Uterus (tissue), 4 donors: ENCODE measurements around the gene MYH11. TPM values are rescaled to one million over a fixed set of nuclear protein-coding genes. Genes with fewer than 3 reads are reported as not detected.
A peak's percentile ranks its signal among the peaks of the same experiment; 100 is the strongest.
"Not testable (repeated sequence)": the region's sequence is repeated elsewhere in the genome, so short reads cannot be mapped to it uniquely, and the experiment has no call there.

ENCODE experiments used
- DNase-seq, 2 donors: peaks; one replicate each; pipeline ENCODE4 v3.0.0-alpha.2; 2019 to 2020
- H3K27ac ChIP-seq, 2 donors: fragments of 200-600 bp; sonication (generic); 1 replicate in 1 of 2; 2 replicates in 1 of 2; pipeline ENCODE4 v1.5.1; 2016 to 2018
- H3K27me3 ChIP-seq, 2 donors: fragments of 200-600 bp; sonication (generic); one replicate each; pipeline ENCODE4 v1.5.1; 2018 to 2019; ENCODE audit warnings: control low read depth in 1 of 2
- H3K36me3 ChIP-seq, 2 donors: fragments of 200-600 bp; sonication (generic); one replicate each; pipeline ENCODE4 v1.5.1; 2019; ENCODE audit warnings: control low read depth in 1 of 2
- H3K4me1 ChIP-seq, 2 donors: fragments of 200-600 bp; sonication (generic); one replicate each; pipeline ENCODE4 v1.5.1; 2018 to 2019; ENCODE audit warnings: control low read depth in 1 of 2
- H3K4me3 ChIP-seq, 2 donors: fragments of 200-600 bp; sonication (generic); 1 replicate in 1 of 2; 2 replicates in 1 of 2; pipeline ENCODE4 v1.5.1; 2018 to 2019; ENCODE audit warnings: mild to moderate bottlenecking in 1 of 2
- H3K9me3 ChIP-seq, 2 donors: fragments of 200-600 bp; sonication (generic); one replicate each; pipeline ENCODE4 v1.5.1; 2019; ENCODE audit warnings: control low read depth in 1 of 2
- POLR2A ChIP-seq, 2 donors: fragments of 450-650 bp; IDR thresholded peaks; one replicate each; pipeline ENCODE4 v1.6.1; 2016; ENCODE audit warnings: antibody characterized with exemption in 2 of 2, mild to moderate bottlenecking in 1 of 2, moderate library complexity in 1 of 2
- intact Hi-C: fragments of 100-400 bp; cut with DNase I; formaldehyde crosslinking; loops from one replicate; pipeline ENCODE4 v1.15.1; 2023; ENCODE audit warnings: low total_unique reads
- total RNA-seq, 4 donors: library from RNA; depleted of rRNA in 3 of 4; stranded (reverse); fragments of >200 nt in 3 of 4; gene quantifications; one replicate each; pipeline versions ENCODE4 v1.1.0 to v1.2.4, GENCODE V29; 2014 to 2023
- TF ChIP-seq, protein P1 (sequence below), 4 experiments: fragments of 200-600 bp in 2 of 4; fragments of 450-650 bp in 2 of 4; sonication (generic) in 2 of 4; IDR thresholded peaks; one replicate each; pipeline ENCODE4 v1.5.1; 2016 to 2019; ENCODE audit warnings: antibody characterized with exemption in 4 of 4, mild to moderate bottlenecking in 2 of 4, moderate library complexity in 1 of 4
- donor health status: DM: yes; HTN: yes; CAD: no.

MYH11 gene
- total RNA-seq, 4 donors from 2014 or later, result 447 to 1,893 (median 822) TPM

DNA sequence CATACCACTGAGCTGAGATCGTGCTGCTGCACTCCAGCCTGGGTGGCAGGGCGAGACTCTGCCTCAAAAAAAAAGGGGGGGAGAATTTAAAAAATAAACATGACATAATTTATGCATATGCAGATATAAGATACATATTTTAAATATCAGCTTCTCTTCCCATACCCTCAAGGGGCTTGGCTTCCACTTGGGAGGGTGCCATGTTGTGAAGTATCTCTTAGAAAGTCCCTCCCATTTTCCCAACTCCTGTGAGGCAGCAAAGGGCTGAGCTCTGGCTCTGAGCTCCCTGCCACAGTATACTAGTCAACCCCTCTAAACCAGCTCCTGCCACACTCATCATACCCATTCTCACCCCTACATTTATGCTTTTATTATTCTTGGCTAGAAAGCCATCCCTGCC is 39.4 kb downstream of the MYH11 start:
- Histone ChIP-seq H3K4me1 (no peaks in the 10 kb centered on the region), H3K9me3 (no peaks in the 10 kb centered on the region), H3K4me3 (no peak overlapping the region), H3K36me3 (no peaks in the 10 kb centered on the region), H3K27ac (peak overlapping the region; percentile 3 to 56), H3K27me3 (no peaks in the 10 kb centered on the region)
- no peak for TF ChIP-seq POLR2A (IDR thresholded peaks at IDR 0.05)
- TF ChIP-seq, protein P1, sequence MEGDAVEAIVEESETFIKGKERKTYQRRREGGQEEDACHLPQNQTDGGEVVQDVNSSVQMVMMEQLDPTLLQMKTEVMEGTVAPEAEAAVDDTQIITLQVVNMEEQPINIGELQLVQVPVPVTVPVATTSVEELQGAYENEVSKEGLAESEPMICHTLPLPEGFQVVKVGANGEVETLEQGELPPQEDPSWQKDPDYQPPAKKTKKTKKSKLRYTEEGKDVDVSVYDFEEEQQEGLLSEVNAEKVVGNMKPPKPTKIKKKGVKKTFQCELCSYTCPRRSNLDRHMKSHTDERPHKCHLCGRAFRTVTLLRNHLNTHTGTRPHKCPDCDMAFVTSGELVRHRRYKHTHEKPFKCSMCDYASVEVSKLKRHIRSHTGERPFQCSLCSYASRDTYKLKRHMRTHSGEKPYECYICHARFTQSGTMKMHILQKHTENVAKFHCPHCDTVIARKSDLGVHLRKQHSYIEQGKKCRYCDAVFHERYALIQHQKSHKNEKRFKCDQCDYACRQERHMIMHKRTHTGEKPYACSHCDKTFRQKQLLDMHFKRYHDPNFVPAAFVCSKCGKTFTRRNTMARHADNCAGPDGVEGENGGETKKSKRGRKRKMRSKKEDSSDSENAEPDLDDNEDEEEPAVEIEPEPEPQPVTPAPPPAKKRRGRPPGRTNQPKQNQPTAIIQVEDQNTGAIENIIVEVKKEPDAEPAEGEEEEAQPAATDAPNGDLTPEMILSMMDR (IDR thresholded peaks at IDR 0.05), result no peak
- no peak for DNase-seq
- intact Hi-C loops, result no loop called here

DNA sequence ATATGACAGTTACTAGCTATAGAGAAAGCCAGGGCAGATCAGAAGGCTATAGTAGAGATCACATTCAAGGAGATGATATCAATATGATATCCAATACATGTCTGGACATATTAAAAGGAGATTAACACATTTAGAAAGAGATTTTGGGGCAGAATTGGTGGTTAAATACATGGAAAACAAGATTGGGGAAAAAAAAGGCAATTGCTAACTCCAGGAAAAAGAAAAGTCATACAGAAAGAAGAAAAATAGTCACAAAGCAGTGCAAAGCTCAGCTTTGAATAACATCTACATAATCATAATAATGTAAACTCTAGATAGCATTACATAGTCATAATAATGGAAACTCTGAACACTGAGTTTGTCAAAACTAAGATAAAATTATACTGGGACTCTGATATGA is 40.6 kb downstream of the MYH11 start:
- Histone ChIP-seq H3K27ac (peak overlapping the region; percentile 17 to 18), H3K4me3 (no peak overlapping the region), H3K36me3 (no peaks in the 10 kb centered on the region), H3K27me3 (no peaks in the 10 kb centered on the region), H3K9me3 (no peaks in the 10 kb centered on the region), H3K4me1 (peaks cover 6 to 9% of the 10 kb centered on the region in 2 donors)
- intact Hi-C loops, result no loop called here
- no peak for DNase-seq
- TF ChIP-seq, protein P1 (IDR thresholded peaks at IDR 0.05), result no peak
- no peak for TF ChIP-seq POLR2A (IDR thresholded peaks at IDR 0.05)

DNA sequence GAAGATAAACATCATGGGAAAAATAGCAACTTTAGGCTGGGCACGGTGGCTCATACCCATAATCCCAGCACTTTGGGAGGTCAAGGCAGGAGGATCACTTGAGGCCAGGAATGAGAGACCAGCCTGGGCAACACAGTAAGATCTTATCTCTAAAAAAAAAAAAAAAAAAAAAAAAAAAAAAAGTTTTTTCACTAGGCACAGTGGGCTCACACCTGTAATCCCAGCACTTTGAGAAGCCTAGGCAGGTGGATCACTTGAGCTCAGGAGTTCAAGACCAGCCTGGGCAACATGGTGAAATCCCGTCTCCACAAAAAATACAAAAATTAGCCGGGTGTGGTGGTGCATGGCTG is 44.5 kb downstream of the MYH11 start:
- H3K4me3 ChIP-seq, H3K36me3 ChIP-seq, intact Hi-C loops, H3K9me3 ChIP-seq, DNase-seq, H3K27me3 ChIP-seq: not testable (repeated sequence)
- H3K27ac ChIP-seq, result peak overlapping the region; percentile 79 to 86
- H3K4me1 ChIP-seq, result peaks cover 10 to 22% of the 10 kb centered on the region in 2 donors

DNA sequence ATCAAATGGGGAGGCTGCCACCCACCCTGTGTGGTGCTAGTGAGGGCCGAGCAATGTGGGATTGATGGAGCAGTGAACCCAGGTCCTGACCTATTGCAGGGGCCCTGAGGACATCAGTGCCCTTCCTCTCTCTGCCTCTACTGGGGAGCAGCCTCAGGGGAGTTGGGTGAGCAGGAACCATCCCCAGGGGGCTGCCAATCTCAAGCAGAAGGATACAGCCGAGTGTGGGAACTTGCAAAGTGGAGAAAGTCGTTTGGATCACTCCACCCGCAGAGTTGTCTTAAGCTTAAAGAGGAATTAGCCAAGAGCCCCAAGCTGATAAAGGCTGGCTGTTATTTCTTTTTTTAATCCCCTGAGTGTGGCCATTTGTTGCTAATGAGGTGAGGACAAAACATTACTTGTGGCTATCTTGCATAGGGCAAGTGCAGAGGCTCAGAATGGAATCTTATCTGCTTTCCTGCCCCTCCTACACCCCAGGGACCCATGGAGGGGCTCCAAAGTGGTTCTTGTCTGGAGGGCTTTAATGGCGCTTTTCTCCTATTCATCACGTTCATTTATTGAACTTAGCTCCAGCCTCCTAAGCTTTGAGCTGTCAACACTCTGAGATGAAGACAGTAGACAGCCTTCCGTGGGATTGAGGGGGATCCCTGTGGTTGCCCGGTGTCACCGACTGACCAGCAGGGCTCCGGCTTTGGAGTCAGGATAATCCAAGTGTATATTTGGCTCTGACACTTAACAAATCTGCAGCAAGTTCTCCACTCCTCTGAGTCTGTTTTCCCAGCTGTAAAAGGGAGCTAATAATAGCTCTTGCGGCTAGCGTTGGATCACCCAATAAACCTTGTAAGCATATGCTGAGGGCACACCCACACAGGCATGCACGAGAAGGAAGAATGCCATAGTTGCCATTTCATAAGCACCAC is 45.1 kb downstream of the MYH11 start:
- Histone ChIP-seq H3K9me3 (no peaks in the 10 kb centered on the region), H3K27me3 (no peaks in the 10 kb centered on the region), H3K36me3 (no peaks in the 10 kb centered on the region), H3K27ac (peak overlapping the region; percentile 79 to 86), H3K4me3 (no peak overlapping the region), H3K4me1 (peaks cover 16 to 22% of the 10 kb centered on the region in 2 donors)
- TF ChIP-seq POLR2A (IDR thresholded peaks at IDR 0.05), result peak in 1 of 2 donors; percentile 29
- TF ChIP-seq, protein P1 (IDR thresholded peaks at IDR 0.05), result no peak
- DNase-seq, result no peak
- intact Hi-C loops, result no loop called here

DNA sequence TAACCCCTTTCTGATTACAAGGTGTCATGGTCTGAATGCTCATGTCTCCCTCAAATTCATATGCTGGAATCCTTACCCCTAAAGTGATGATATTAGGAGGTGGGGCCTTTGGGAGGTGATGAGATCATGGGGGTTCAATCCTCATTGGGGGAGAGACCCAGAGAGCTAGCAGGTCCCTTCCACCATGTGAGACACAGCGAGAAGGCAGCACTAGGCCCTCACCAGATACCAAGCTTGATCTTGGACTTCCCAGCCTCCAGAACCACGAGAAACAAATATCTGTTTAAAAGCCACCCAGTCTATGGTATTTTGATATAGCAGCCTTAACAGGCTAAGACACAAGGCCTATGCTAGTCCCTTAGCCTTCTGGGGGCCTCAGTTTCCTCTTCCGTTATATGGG is 45.9 kb downstream of the MYH11 start:
- TF ChIP-seq, protein P1 (IDR thresholded peaks at IDR 0.05), result no peak
- no peak for TF ChIP-seq POLR2A (IDR thresholded peaks at IDR 0.05)
- Histone ChIP-seq H3K27me3 (no peaks in the 10 kb centered on the region), H3K27ac (peak overlapping the region; percentile 79 to 86), H3K36me3 (no peaks in the 10 kb centered on the region), H3K4me3 (no peak overlapping the region), H3K9me3 (no peaks in the 10 kb centered on the region), H3K4me1 (peaks cover 16 to 25% of the 10 kb centered on the region in 2 donors)
- DNase-seq, result no peak
- intact Hi-C loops, result no loop called here
